Gastroesophageal sphincter (tissue), 4 donors: ENCODE data around the gene SLC35B2. TPM values are rescaled to one million over a fixed set of nuclear protein-coding genes. Genes with fewer than 3 reads are reported as not detected.
A peak's percentile ranks its signal among the peaks of the same experiment; 100 is the strongest.
"Not testable (repeated sequence)": the region's sequence is repeated elsewhere in the genome, so short reads cannot be mapped to it uniquely, and the experiment has no call there.

Experiments
- ATAC-seq: fragments of 150-250 bp; one replicate; pipeline ENCODE4 v1.9.1; 2016; ENCODE audit warnings: mild to moderate bottlenecking, moderate library complexity
- H3K27ac ChIP-seq, 4 donors: fragments of 200-600 bp; sonication (generic) in 3 of 4; 1 replicate in 3 of 4; 2 replicates in 1 of 4; pipeline ENCODE4 v1.5.1; 2016 to 2019
- H3K27me3 ChIP-seq: fragments of 200-600 bp; sonication (generic); one replicate; pipeline ENCODE4 v1.5.1; 2019
- H3K36me3 ChIP-seq, 2 donors: fragments of 200-600 bp; sonication (generic); one replicate each; pipeline ENCODE4 v1.5.1; 2019; ENCODE audit warnings: control low read depth in 1 of 2
- H3K4me1 ChIP-seq, 3 donors: fragments of 200-600 bp; sonication (generic); 1 replicate in 2 of 3; 2 replicates in 1 of 3; pipeline ENCODE4 v1.5.1; 2016 to 2019; ENCODE audit warnings: control low read depth in 2 of 3
- H3K4me3 ChIP-seq, 2 donors: fragments of 200-600 bp; sonication (generic); one replicate each; pipeline ENCODE4 v1.5.1; 2019; ENCODE audit warnings: mild to moderate bottlenecking in 1 of 2, moderate library complexity in 1 of 2
- H3K9me3 ChIP-seq, 3 donors: fragments of 200-600 bp; sonication (generic); one replicate each; pipeline ENCODE4 v1.5.1; 2017 to 2019; ENCODE audit warnings: control low read depth in 2 of 3
- EP300 ChIP-seq: sonication (generic); formaldehyde crosslinking; IDR thresholded peaks from one replicate; pipeline ENCODE4 v1.6.1; 2017; ENCODE audit warnings: antibody characterized with exemption, mild to moderate bottlenecking
- POLR2A ChIP-seq, 2 donors: fragments of 450-650 bp; IDR thresholded peaks; one replicate each; pipeline ENCODE4 v1.6.1; 2017; ENCODE audit warnings: antibody characterized with exemption in 2 of 2, mild to moderate bottlenecking in 2 of 2, moderate library complexity in 1 of 2
- POLR2AphosphoS5 ChIP-seq: sonication (generic); formaldehyde crosslinking; IDR thresholded peaks from one replicate; pipeline ENCODE4 v1.6.1; 2017; ENCODE audit warnings: antibody characterized with exemption
- WGBS, 2 donors: methylation state at CpG; one replicate each; pipeline ENCODE4 v1.1.5; 2018; ENCODE audit warnings: low coverage in 1 of 2; 5-methylcytosine and 5-hydroxymethylcytosine counted together
- total RNA-seq, 4 donors: library from RNA; depleted of rRNA; stranded (reverse); fragments of >200 nt; gene quantifications; one replicate each; pipeline ENCODE4 v1.1.0, GENCODE V29; 2016
- TF ChIP-seq, protein P1 (sequence below), 4 experiments: fragments of 200-600 bp in 2 of 4; fragments of 450-650 bp in 2 of 4; sonication (generic) in 1 of 4; IDR thresholded peaks; one replicate each; pipeline ENCODE4 v1.5.1; 2017 to 2019; ENCODE audit warnings: antibody characterized with exemption in 4 of 4, mild to moderate bottlenecking in 2 of 4, moderate library complexity in 2 of 4

Gene SLC35B2
- total RNA-seq, 4 donors from 2014 or later = 21.3 to 34.0 (median 25.6) TPM

- Histone ChIP-seq H3K27ac (peak overlapping the region; percentile 73 to 99 (median 98)), H3K4me1 (peaks cover 15 to 99% (median 67%) of the 10 kb centered on the region in 3 donors), H3K27me3 (no peaks in the 10 kb centered on the region), H3K9me3 (no peaks in the 10 kb centered on the region), H3K36me3 (peaks cover 0 to 44% of the 10 kb centered on the region in 2 donors), H3K4me3 (no peak overlapping the region)
- 15 to 28% methylated on average over 5 to 11 of the region's 14 CpGs for WGBS, 2 donors
- TF ChIP-seq POLR2AphosphoS5 (no peak), POLR2A (IDR thresholded peaks at IDR 0.05) (no peak), EP300 (no peak)
- TF ChIP-seq, protein P1, sequence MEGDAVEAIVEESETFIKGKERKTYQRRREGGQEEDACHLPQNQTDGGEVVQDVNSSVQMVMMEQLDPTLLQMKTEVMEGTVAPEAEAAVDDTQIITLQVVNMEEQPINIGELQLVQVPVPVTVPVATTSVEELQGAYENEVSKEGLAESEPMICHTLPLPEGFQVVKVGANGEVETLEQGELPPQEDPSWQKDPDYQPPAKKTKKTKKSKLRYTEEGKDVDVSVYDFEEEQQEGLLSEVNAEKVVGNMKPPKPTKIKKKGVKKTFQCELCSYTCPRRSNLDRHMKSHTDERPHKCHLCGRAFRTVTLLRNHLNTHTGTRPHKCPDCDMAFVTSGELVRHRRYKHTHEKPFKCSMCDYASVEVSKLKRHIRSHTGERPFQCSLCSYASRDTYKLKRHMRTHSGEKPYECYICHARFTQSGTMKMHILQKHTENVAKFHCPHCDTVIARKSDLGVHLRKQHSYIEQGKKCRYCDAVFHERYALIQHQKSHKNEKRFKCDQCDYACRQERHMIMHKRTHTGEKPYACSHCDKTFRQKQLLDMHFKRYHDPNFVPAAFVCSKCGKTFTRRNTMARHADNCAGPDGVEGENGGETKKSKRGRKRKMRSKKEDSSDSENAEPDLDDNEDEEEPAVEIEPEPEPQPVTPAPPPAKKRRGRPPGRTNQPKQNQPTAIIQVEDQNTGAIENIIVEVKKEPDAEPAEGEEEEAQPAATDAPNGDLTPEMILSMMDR (IDR thresholded peaks at IDR 0.05) = no peak
- ATAC-seq = no peak
Measured at GRCh38 chr6:44233567-44234100, 23.7 kb downstream of the SLC35B2 start.

- TF ChIP-seq POLR2AphosphoS5 (no peak), POLR2A (IDR thresholded peaks at IDR 0.05) (no peak), EP300 (no peak)
- TF ChIP-seq, protein P1 (IDR thresholded peaks at IDR 0.05) = no peak
- Histone ChIP-seq H3K4me3 (no peak overlapping the region), H3K36me3 (peaks cover 0 to 44% of the 10 kb centered on the region in 2 donors), H3K9me3 (no peaks in the 10 kb centered on the region), H3K27ac (peak overlapping the region; percentile 73 to 99 (median 98)), H3K4me1 (peaks cover 15 to 99% (median 70%) of the 10 kb centered on the region in 3 donors), H3K27me3 (no peaks in the 10 kb centered on the region)
- 20 to 83% methylated on average over 1 of the region's 16 CpGs for WGBS, 2 donors
- no peak for ATAC-seq
Measured at GRCh38 chr6:44232676-44233566, 24.4 kb downstream of the SLC35B2 start.

GRCh38 chr6:44231426-44231825, 25.9 kb downstream of the SLC35B2 start:
- H3K4me3 ChIP-seq, H3K27me3 ChIP-seq, H3K9me3 ChIP-seq, ATAC-seq: not testable (repeated sequence)
- Histone ChIP-seq H3K36me3 (peaks cover 0 to 44% of the 10 kb centered on the region in 2 donors), H3K27ac (peak overlapping the region; percentile 73 to 99 (median 98)), H3K4me1 (peaks cover 13 to 100% (median 76%) of the 10 kb centered on the region in 3 donors)
- 31 to 48% methylated on average over 3 to 7 of the region's 9 CpGs for WGBS, 2 donors

GRCh38 chr6:44230034-44230675, 27.2 kb downstream of the SLC35B2 start:
- TF ChIP-seq, protein P1 (IDR thresholded peaks at IDR 0.05) = no peak
- TF ChIP-seq POLR2A (IDR thresholded peaks at IDR 0.05) (no peak), EP300 (no peak), POLR2AphosphoS5 (no peak)
- Histone ChIP-seq H3K4me1 (peaks cover 9 to 100% (median 81%) of the 10 kb centered on the region in 3 donors), H3K27ac (peak overlapping the region; percentile 47 to 99 (median 98)), H3K4me3 (no peak overlapping the region), H3K9me3 (no peaks in the 10 kb centered on the region), H3K27me3 (no peaks in the 10 kb centered on the region), H3K36me3 (peaks cover 0 to 44% of the 10 kb centered on the region in 2 donors)
- no peak for ATAC-seq
- WGBS, 2 donors = 71% methylated on average over 1 of the region's 10 CpGs; no CpG with 5 or more reads in 1 of the 2 donors

GRCh38 chr6:44229376-44230033, 27.8 kb downstream of the SLC35B2 start:
- Histone ChIP-seq H3K27me3 (no peaks in the 10 kb centered on the region), H3K4me1 (peaks cover 2 to 100% (median 81%) of the 10 kb centered on the region in 3 donors), H3K9me3 (no peaks in the 10 kb centered on the region), H3K27ac (peak overlapping the region; percentile 47 to 99 (median 98)), H3K36me3 (peaks cover 0 to 44% of the 10 kb centered on the region in 2 donors), H3K4me3 (no peak overlapping the region)
- TF ChIP-seq, protein P1 (IDR thresholded peaks at IDR 0.05) = no peak
- TF ChIP-seq POLR2AphosphoS5 (no peak), POLR2A (IDR thresholded peaks at IDR 0.05) (no peak), EP300 (no peak)
- no peak for ATAC-seq
- WGBS, 2 donors = 69 to 78% methylated on average over 4 to 6 of the region's 11 CpGs
